Lower lobe of right lung (tissue), 2 donors: ENCODE data around the gene TLCD1. TPM values are rescaled to one million over a fixed set of nuclear protein-coding genes. Genes with fewer than 3 reads are reported as not detected.
A peak's percentile ranks its signal among the peaks of the same experiment; 100 is the strongest.

Experiments used
- ATAC-seq, 2 donors: fragments of 200-7000 bp; cut with Tn5 transposase; one replicate each; pipeline ENCODE4 v1.9.1; 2020 to 2022; ENCODE audit warnings: mild to moderate bottlenecking in 2 of 2, moderate library complexity in 2 of 2
- DNase-seq: peaks from one replicate; pipeline ENCODE4 v3.0.0-alpha.2; 2020
- H3K27ac ChIP-seq: fragments of 200-600 bp; one replicate; pipeline ENCODE4 v1.8.0; 2022
- H3K27me3 ChIP-seq: fragments of 200-600 bp; one replicate; pipeline ENCODE4 v1.8.0; 2022; ENCODE audit warnings: low read depth
- H3K36me3 ChIP-seq: fragments of 200-600 bp; one replicate; pipeline ENCODE4 v1.8.0; 2022; ENCODE audit warnings: mild to moderate bottlenecking
- H3K4me1 ChIP-seq: fragments of 200-600 bp; one replicate; pipeline ENCODE4 v1.8.0; 2022
- H3K4me3 ChIP-seq: fragments of 200-600 bp; one replicate; pipeline ENCODE4 v1.8.0; 2022; ENCODE audit warnings: mild to moderate bottlenecking
- H3K9me3 ChIP-seq: fragments of 200-600 bp; one replicate; pipeline ENCODE4 v1.8.0; 2022
- intact Hi-C: fragments of 100-400 bp; cut with DNase I; formaldehyde crosslinking; loops from one replicate; pipeline ENCODE4 v1.11.0; 2022
- total RNA-seq: library from RNA; stranded (reverse); fragmentation: NEBNext Ultra II Directional; extraction: Animal tissue kit (Norgen Biotek cat#: 25700); gene quantifications from one replicate; pipeline ENCODE4 v1.2.1, GENCODE V29; 2021
- TF ChIP-seq, protein P1 (sequence below): fragments of 200-600 bp; IDR thresholded peaks from one replicate; pipeline ENCODE4 v1.8.0; 2022; ENCODE audit warnings: antibody characterized with exemption, mild to moderate bottlenecking
- donor health status: DM: no; HTN: yes; CAD: no; lungs with severe emphysema.

TLCD1 gene
- total RNA-seq, 1 donor from 2014 or later = 19.8 TPM

DNA sequence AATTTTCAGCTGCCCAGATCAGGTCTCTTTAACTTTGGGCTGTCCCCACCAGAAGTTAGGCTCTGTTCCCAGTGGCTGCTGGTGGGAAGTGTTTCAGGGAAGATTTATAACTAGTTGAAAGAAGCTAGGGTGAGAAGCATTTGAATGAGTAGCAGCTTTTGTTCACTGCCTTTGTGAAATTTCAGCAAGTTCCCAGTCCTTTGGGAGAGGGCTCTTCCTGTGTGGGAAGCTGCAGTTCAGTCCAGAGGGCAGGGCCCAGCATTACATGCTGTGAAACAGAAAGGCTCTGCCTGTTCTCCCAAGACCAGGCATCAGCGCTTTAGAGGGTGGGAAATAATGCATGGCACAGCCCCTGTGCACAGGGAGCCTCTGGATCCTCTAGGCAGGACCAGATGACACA, 32.2 kb downstream of the TLCD1 start:
- peaks cover 100% of the 10 kb centered on the region for H3K36me3 ChIP-seq
- intact Hi-C loops = no loop called here

DNA sequence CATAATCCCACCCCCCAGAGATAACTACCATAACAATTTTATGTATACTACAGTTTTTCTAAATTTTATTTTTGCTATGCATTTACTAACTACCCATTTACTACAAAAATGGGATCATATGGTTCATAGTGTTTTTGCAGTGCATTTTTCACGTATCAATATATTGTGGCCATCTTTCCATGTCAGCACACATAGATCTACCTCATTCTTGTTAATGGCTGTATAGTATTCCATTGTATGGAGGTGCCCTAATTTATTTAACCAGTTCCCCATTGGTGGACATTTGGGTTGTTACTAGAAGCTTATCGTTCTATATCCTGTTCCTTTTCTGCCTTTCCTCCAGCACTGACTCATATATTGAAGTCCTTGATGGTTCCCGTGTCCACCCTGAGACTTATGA, 37.0 kb downstream of the TLCD1 start:
- Histone ChIP-seq H3K27ac (no peak overlapping the region), H3K4me1 (no peaks in the 10 kb centered on the region), H3K4me3 (no peak overlapping the region), H3K36me3 (peaks cover 100% of the 10 kb centered on the region), H3K9me3 (no peaks in the 10 kb centered on the region), H3K27me3 (no peaks in the 10 kb centered on the region)
- intact Hi-C loops = no loop called here
- DNase-seq = no peak
- ATAC-seq = no peak
- TF ChIP-seq, protein P1, sequence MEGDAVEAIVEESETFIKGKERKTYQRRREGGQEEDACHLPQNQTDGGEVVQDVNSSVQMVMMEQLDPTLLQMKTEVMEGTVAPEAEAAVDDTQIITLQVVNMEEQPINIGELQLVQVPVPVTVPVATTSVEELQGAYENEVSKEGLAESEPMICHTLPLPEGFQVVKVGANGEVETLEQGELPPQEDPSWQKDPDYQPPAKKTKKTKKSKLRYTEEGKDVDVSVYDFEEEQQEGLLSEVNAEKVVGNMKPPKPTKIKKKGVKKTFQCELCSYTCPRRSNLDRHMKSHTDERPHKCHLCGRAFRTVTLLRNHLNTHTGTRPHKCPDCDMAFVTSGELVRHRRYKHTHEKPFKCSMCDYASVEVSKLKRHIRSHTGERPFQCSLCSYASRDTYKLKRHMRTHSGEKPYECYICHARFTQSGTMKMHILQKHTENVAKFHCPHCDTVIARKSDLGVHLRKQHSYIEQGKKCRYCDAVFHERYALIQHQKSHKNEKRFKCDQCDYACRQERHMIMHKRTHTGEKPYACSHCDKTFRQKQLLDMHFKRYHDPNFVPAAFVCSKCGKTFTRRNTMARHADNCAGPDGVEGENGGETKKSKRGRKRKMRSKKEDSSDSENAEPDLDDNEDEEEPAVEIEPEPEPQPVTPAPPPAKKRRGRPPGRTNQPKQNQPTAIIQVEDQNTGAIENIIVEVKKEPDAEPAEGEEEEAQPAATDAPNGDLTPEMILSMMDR = no peak

More for the DNA sequence above, 32.2 kb downstream of the TLCD1 start:
- TF ChIP-seq, protein P1 = no peak
- DNase-seq (peak; percentile 6), ATAC-seq (no peak)
- H3K27me3 ChIP-seq = no peaks in the 10 kb centered on the region
- no peaks in the 10 kb centered on the region for H3K9me3 ChIP-seq
- no peak overlapping the region for H3K27ac ChIP-seq
- H3K4me1 ChIP-seq = no peaks in the 10 kb centered on the region
- no peak overlapping the region for H3K4me3 ChIP-seq

DNA sequence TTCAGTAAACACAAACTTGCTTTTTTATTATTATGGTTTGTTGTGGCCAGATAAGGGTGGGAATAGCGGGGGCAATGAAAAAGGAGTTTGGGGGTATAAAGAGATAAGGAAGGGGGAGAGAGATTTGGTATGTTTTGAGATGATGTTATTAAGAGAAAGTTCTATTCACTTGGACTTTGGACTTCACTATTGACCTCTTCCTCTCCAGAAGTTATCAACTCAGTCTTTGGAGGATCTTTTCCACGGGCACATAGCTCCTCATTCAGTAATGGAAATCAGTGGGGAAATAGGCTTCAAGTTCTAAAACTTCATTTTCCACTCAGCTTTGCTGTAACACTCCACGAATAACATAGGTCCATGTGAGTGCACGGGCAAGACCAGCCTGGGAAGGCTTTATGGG, 37.6 kb downstream of the TLCD1 start:
- no peak for ATAC-seq
- H3K27ac ChIP-seq = no peak overlapping the region
- peaks cover 100% of the 10 kb centered on the region for H3K36me3 ChIP-seq
- intact Hi-C loops = no loop called here
- H3K4me1 ChIP-seq = no peaks in the 10 kb centered on the region
- no peak overlapping the region for H3K4me3 ChIP-seq
- H3K27me3 ChIP-seq = no peaks in the 10 kb centered on the region
- H3K9me3 ChIP-seq = no peaks in the 10 kb centered on the region
- TF ChIP-seq, protein P1 = no peak
- DNase-seq = no peak

DNA sequence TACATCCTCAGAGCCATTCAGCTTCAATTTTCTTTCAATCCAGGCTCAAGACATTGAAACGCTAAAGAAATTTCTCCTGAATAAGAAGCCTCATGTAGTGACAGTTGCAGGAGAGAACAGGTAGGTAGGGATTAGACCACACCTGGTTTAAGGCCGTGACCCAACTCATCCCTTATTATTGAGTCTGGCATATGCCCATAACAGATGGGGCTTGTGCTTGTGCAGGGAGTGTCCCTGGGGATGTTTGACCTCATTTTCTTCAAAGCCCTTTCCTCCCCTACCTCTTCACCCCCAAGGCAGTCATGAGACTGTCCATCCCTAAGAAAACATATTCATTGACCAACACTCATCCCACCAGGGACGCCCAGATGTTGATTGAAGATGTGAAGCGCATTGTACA, 39.7 kb downstream of the TLCD1 start:
- peaks cover 100% of the 10 kb centered on the region for H3K36me3 ChIP-seq
- DNase-seq = no peak
- intact Hi-C loops = no loop called here

DNA sequence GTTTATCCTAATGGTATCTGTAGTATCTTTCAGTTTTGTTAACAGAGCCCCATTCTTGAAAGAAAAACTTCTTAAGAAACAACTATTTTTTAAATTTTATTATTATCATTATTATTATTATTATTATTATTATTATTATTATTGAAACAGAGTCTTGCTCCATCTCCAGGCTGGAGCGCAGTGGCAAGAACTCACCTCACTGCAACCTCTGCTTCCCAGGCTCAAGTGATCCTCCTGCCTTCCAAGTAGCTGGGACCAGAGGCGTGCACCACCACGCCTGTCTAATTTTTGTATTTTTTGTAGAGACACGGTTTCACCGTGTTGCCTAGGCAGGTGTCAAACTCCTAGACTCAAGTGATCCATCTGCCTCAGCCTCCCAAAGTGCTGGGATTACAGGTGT, 40.7 kb downstream of the TLCD1 start:
- DNase-seq = no peak
- Histone ChIP-seq H3K9me3 (no peaks in the 10 kb centered on the region), H3K36me3 (peaks cover 100% of the 10 kb centered on the region), H3K27ac (no peak overlapping the region), H3K4me1 (no peaks in the 10 kb centered on the region), H3K4me3 (no peak overlapping the region), H3K27me3 (no peaks in the 10 kb centered on the region)
- intact Hi-C loops = no loop called here
- ATAC-seq = no peak
- TF ChIP-seq, protein P1 = no peak

More for the DNA sequence above, 39.7 kb downstream of the TLCD1 start:
- Histone ChIP-seq H3K4me3 (no peak overlapping the region), H3K4me1 (no peaks in the 10 kb centered on the region), H3K27me3 (no peaks in the 10 kb centered on the region), H3K27ac (no peak overlapping the region), H3K9me3 (no peaks in the 10 kb centered on the region)
- no peak for ATAC-seq
- TF ChIP-seq, protein P1 = no peak

DNA sequence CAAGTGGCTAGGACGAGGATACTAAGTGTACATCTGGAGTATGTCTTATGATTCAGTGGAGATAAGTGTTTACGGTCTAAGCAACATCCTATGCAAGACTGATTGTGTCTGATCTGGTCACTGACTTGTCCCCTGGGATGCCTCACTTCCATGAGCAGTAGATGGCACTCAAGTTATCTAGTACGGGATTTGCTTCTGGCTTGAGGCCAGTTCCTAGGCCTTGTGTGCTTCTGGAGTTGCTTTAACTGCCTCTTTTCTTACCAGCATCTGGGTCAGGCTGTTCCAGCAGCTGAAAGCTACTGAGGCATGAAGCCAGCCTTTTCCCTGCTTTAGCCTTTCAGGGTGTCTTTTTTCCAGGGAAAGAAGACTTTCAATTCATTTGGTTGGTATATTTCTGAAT, 41.1 kb downstream of the TLCD1 start:
- TF ChIP-seq, protein P1 = no peak
- Histone ChIP-seq H3K4me3 (no peak overlapping the region), H3K27ac (no peak overlapping the region), H3K27me3 (no peaks in the 10 kb centered on the region), H3K4me1 (no peaks in the 10 kb centered on the region), H3K36me3 (peaks cover 100% of the 10 kb centered on the region), H3K9me3 (no peaks in the 10 kb centered on the region)
- intact Hi-C loops = no loop called here
- no peak for ATAC-seq
- DNase-seq = no peak
